K562 (cell line): ENCODE results near the gene PI4KA. TPM values are rescaled to one million over a fixed set of nuclear protein-coding genes. Genes with fewer than 3 reads are reported as not detected.

Source experiments
- CEBPZ ChIP-seq: fragments of 150-350 bp; IDR thresholded peaks from 2 replicates; pipeline ENCODE4 v1.6.1; 2014; ENCODE audit warnings: low read depth, mild to moderate bottlenecking, low read length, borderline replicate concordance
- CHD2 ChIP-seq: IDR thresholded peaks from 2 replicates; pipeline ENCODE4 v1.6.1; 2011; ENCODE audit warnings: low read depth, low read length
- CHD4 ChIP-seq: fragments of 200-600 bp; sonication (generic); IDR thresholded peaks from 3 replicates; pipeline ENCODE4 v1.6.1; 2012; ENCODE audit warnings: low read depth, mild to moderate bottlenecking, mixed read lengths, low read length, inconsistent platforms; ENCODE audit not compliant: insufficient read depth, insufficient replicate concordance, poor library complexity, severe bottlenecking
- ELF2 ChIP-seq: fragments of 250-450 bp; sonication (Bioruptor Pico); IDR thresholded peaks from 2 replicates; pipeline ENCODE4 v1.5.0; 2021; ENCODE audit warnings: mild to moderate bottlenecking
- GTF2B ChIP-seq: IDR thresholded peaks from 2 replicates; pipeline ENCODE4 v1.6.1; 2011; ENCODE audit not compliant: insufficient read length; ENCODE audit errors: extremely low read depth
- HMGN3 ChIP-seq: IDR thresholded peaks from 2 replicates; pipeline ENCODE4 v1.6.1; 2011; ENCODE audit warnings: borderline replicate concordance, low read depth, mild to moderate bottlenecking, mixed read lengths, low read length; ENCODE audit not compliant: insufficient read length; ENCODE audit errors: extremely low read depth
- KDM5B ChIP-seq: fragments of 200-600 bp; sonication (generic); IDR thresholded peaks from 2 replicates; pipeline ENCODE4 v1.6.1; 2012; ENCODE audit warnings: low read depth, mild to moderate bottlenecking, moderate library complexity, low read length, control low read depth, inconsistent platforms; ENCODE audit not compliant: insufficient replicate concordance
- NFATC3 ChIP-seq: fragments of 450-650 bp; IDR thresholded peaks from 2 replicates; pipeline ENCODE4 v1.6.1; 2017; ENCODE audit warnings: mild to moderate bottlenecking
- TCF7L2 ChIP-seq: fragments of 150-350 bp; IDR thresholded peaks from 2 replicates; pipeline ENCODE4 v1.6.1; 2016; ENCODE audit warnings: low read depth, mild to moderate bottlenecking, low read length, moderate library complexity
- THRAP3 ChIP-seq: fragments of 450-650 bp; IDR thresholded peaks from 2 replicates; pipeline ENCODE4 v1.6.1; 2016; ENCODE audit warnings: mild to moderate bottlenecking, inconsistent platforms, borderline replicate concordance
- ZBTB9 ChIP-seq: fragments of 450-650 bp; formaldehyde crosslinking; IDR thresholded peaks from 2 replicates; pipeline ENCODE4 v1.4.0; 2020; ENCODE audit warnings: mild to moderate bottlenecking, moderate library complexity
- ZNF395 ChIP-seq: fragments of 200-800 bp; sonication (Bioruptor generic); IDR thresholded peaks from 2 replicates; pipeline ENCODE4 v1.6.1; 2017; ENCODE audit warnings: missing genetic modification characterization, missing compliant biosample characterization
- ZNF609 ChIP-seq: sonication (generic); formaldehyde crosslinking; IDR thresholded peaks from 2 replicates; pipeline ENCODE4 v1.8.1; 2023; ENCODE audit warnings: missing genetic modification reagents, mild to moderate bottlenecking, borderline replicate concordance
- polyA plus RNA-seq, 8 experiments: library from polyadenylated mRNA; depleted of rRNA in 4 of 8; stranded (reverse) in 5 of 8; unstranded in 3 of 8; fragments of >200 nt; fragmentation: Nextera tagmentation in 2 of 8; fragmentation: Illumina TruSeq in 1 of 8; extraction: Ambion mirVana in 2 of 8; extraction: Trizol in 1 of 8; gene quantifications; 2 replicates each; pipeline versions ENCODE4 v1.2.1 to v1.2.3, GENCODE V29; 2011 to 2014; ENCODE audit warnings: inconsistent platforms in 1 of 8, missing spikeins in 1 of 8
- total RNA-seq, 7 experiments: library from RNA; depleted of rRNA in 6 of 7; stranded (reverse); fragments of >200 nt in 6 of 7; fragmentation: Illumina TruSeq in 2 of 7; extraction: Trizol in 2 of 7; gene quantifications; 2 replicates each; pipeline versions ENCODE4 v1.2.1 to v1.2.3, GENCODE V29; 2011 to 2021; ENCODE audit warnings: low replicate concordance in 1 of 7

The PI4KA gene
- total and polyA plus RNA-seq, 9 of the 15 experiments (the other 6 are each of a cell fraction or from before 2014, with no cell fraction given), result 7.3 to 187 (median 84.7) TPM

GRCh38 chr22:20803696-20804324 is 54.8 kb downstream of the PI4KA start (continued):
- TF ChIP-seq HMGN3 (no peak), ZBTB9 (0 out of 2 replicates have a peak, but pooled peaks have one; percentile 23), KDM5B (no peak), GTF2B (no peak), ZNF609 (CRISPR knock-in tag) (no peak), CHD2 (0 out of 2 replicates have a peak, but pooled peaks have one; percentile 33), NFATC3 (no peak), TCF7L2 (no peak), CEBPZ (no peak), CHD4 (no peak), ELF2 (CRISPR knock-in tag) (no peak), THRAP3 (no peak), ZNF395 (CRISPR knock-in tag) (no peak)
